GM12878 (cell line): ENCODE data around the gene LARP1B. TPM values are rescaled to one million over a fixed set of nuclear protein-coding genes. Genes with fewer than 3 reads are reported as not detected.
"Not testable (repeated sequence)": the region's sequence is repeated elsewhere in the genome, so short reads cannot be mapped to it uniquely, and the experiment has no call there.

Source experiments
- ATAC-seq: fragments of 200-7000 bp; cut with Tn5 transposase; 3 replicates; pipeline ENCODE4 v1.9.1; 2020; ENCODE audit warnings: mild to moderate bottlenecking, moderate library complexity
- BruUV-seq: library from RNA; stranded (reverse); fragments of 400-500 nt; replicated peaks from 2 replicates; lab custom pipeline; 2021; lab: Mats Ljungman, UMichigan
- CTCF ChIA-PET: fragments of 300-600 bp; sonication (Branson Sonifier 250); formaldehyde crosslinking; extraction: SDS; loops from one replicate; lab custom pipeline; 2021; ENCODE audit warnings: inconsistent platforms; lab: Yijun Ruan, JAX
- POLR2A ChIA-PET: fragments of 350-600 bp; formaldehyde crosslinking; extraction: SDS; loops from one replicate; lab custom pipeline; 2021; ENCODE audit warnings: inconsistent platforms; lab: Charles Lee
- RAD21 ChIA-PET: fragments of 300-600 bp; sonication (Branson Sonifier 250); formaldehyde crosslinking; loops from one replicate; lab custom pipeline; 2023; ENCODE audit warnings: antibody characterized with exemption; ENCODE audit not compliant: unreplicated experiment; lab: Charles Lee
- SMC1A ChIA-PET: fragments of 300-600 bp; sonication (Branson Sonifier 250); formaldehyde crosslinking; loops from one replicate; lab custom pipeline; 2023; ENCODE audit not compliant: unreplicated experiment, uncharacterized antibody; lab: Charles Lee
- DNase-seq: peaks from one replicate; pipeline ENCODE4 v3.0.0-alpha.2; 2011; ENCODE audit warnings: low read depth, low spot score
- FAIRE-seq: peaks from 3 replicates; lab custom pipeline; 2011; peaks lifted over from hg19 to GRCh38; lab: Jason Lieb, UNC
- H2AFZ ChIP-seq: 2 replicates; pipeline ENCODE4 v1.6.0; 2011; ENCODE audit warnings: low read depth, low read length, control low read depth; ENCODE audit not compliant: control insufficient read depth
- H3K27ac ChIP-seq: 2 replicates; pipeline ENCODE4 v1.5.1; 2011; ENCODE audit warnings: control low read depth; ENCODE audit not compliant: control insufficient read depth, insufficient read depth
- H3K27me3 ChIP-seq, 2 experiments: replicated peaks in 1 of 2; 2 replicates each; pipeline versions ENCODE4 v1.6.0 to v1.6.1; 2011; ENCODE audit warnings: low read length in 1 of 2; ENCODE audit not compliant: control insufficient read depth in 2 of 2, insufficient read depth in 2 of 2
- H3K36me3 ChIP-seq, 2 experiments: 2 replicates each; pipeline ENCODE4 v1.5.1; 2011; ENCODE audit warnings: low read length in 1 of 2; ENCODE audit not compliant: control insufficient read depth in 2 of 2, insufficient read depth in 2 of 2
- H3K4me1 ChIP-seq: 2 replicates; pipeline ENCODE4 v1.6.1; 2011; ENCODE audit warnings: mild to moderate bottlenecking, low read length, moderate library complexity, mixed read lengths; ENCODE audit not compliant: control insufficient read depth, insufficient read depth
- H3K4me2 ChIP-seq: 2 replicates; pipeline ENCODE4 v1.6.0; 2011; ENCODE audit warnings: control low read depth; ENCODE audit not compliant: control insufficient read depth, insufficient read depth
- H3K4me3 ChIP-seq: fragments of 200-600 bp; sonication (generic); 2 replicates; pipeline ENCODE4 v1.5.1; 2016
- H3K79me2 ChIP-seq: 2 replicates; pipeline ENCODE4 v1.6.0; 2011; ENCODE audit warnings: low read length; ENCODE audit not compliant: control insufficient read depth, insufficient read depth
- H3K9ac ChIP-seq: 2 replicates; pipeline ENCODE4 v1.8.0; 2011; ENCODE audit warnings: low read length, control low read depth, mixed read lengths; ENCODE audit not compliant: control insufficient read depth, insufficient read depth
- H3K9me3 ChIP-seq: replicated peaks from 3 replicates; pipeline ENCODE4 v1.5.1; 2011; ENCODE audit warnings: mild to moderate bottlenecking, low read length; ENCODE audit not compliant: control insufficient read depth, insufficient read depth
- H4K20me1 ChIP-seq: 2 replicates; pipeline ENCODE4 v1.6.0; 2011; ENCODE audit not compliant: control insufficient read depth, insufficient read depth
- CTCF ChIP-seq, 3 experiments: IDR thresholded peaks in 2 of 3; conservative IDR thresholded peaks in 1 of 3; 2 replicates each; pipeline ENCODE4 v1.5.1; 2011; ENCODE audit warnings: low read depth in 3 of 3, low read length in 3 of 3, mild to moderate bottlenecking in 3 of 3, control low read depth in 2 of 3, moderate library complexity in 2 of 3, inconsistent platforms in 1 of 3, mixed read lengths in 1 of 3; ENCODE audit not compliant: control insufficient read depth in 2 of 3, insufficient read depth in 1 of 3; ENCODE audit errors: extremely low read depth in 1 of 3
- ZNF384 ChIP-seq: IDR thresholded peaks from 2 replicates; pipeline ENCODE4 v1.6.1; 2012; ENCODE audit warnings: low read depth, mild to moderate bottlenecking, low read length, improper control_type of control experiment, borderline replicate concordance
- WGBS: methylation state at CpG from one replicate; pipeline ENCODE4 v1.1.6; 2016; ENCODE audit warnings: low lambda C conversion rate; ENCODE audit not compliant: insufficient replicate concordance, insufficient coverage; ENCODE audit errors: missing lambda C conversion rate; 5-methylcytosine and 5-hydroxymethylcytosine counted together
- in situ Hi-C: fragments of 300-500 bp; cut with MboI; formaldehyde crosslinking; loops from 9 replicates; pipeline ENCODE4 v1.14.3; 2018; ENCODE audit warnings: mixed read lengths
- intact Hi-C: fragments of 100-400 bp; cut with micrococcal nuclease; formaldehyde crosslinking; loops from one replicate; pipeline ENCODE4 v1.14.2; 2022; ENCODE audit not compliant: unreplicated experiment
- polyA plus RNA-seq, 11 experiments: library from polyadenylated mRNA; depleted of rRNA in 4 of 11; unstranded in 6 of 11; stranded (reverse) in 5 of 11; fragments of >200 nt; fragmentation: Nextera tagmentation in 4 of 11; fragmentation: Illumina TruSeq in 1 of 11; extraction: Ambion mirVana in 4 of 11; extraction: Trizol in 1 of 11; gene quantifications; 1 replicate in 1 of 11; 2 replicates in 10 of 11; pipeline versions ENCODE4 v1.2.1 to v1.2.3, GENCODE V29; 2011 to 2016; ENCODE audit warnings: inconsistent platforms in 2 of 11, missing spikeins in 2 of 11, low read depth in 1 of 11
- total RNA-seq, 4 experiments: library from RNA; depleted of rRNA in 3 of 4; stranded (reverse); fragments of >200 nt in 3 of 4; fragmentation: Illumina TruSeq in 1 of 4; extraction: Trizol in 1 of 4; gene quantifications; 2 replicates each; pipeline versions ENCODE4 v1.2.1 to v1.2.3, GENCODE V29; 2013 to 2021

LARP1B gene
- total and polyA plus RNA-seq, 10 of the 15 experiments (the other 5 are each of a cell fraction or from before 2014, with no cell fraction given), result 9.2 to 30.9 (median 14.7) TPM

- DNase-seq, POLR2A ChIA-PET, SMC1A ChIA-PET, CTCF ChIA-PET, H3K27ac ChIP-seq, H3K9ac ChIP-seq, ATAC-seq, H3K27me3 ChIP-seq, H2AFZ ChIP-seq, H3K79me2 ChIP-seq, H4K20me1 ChIP-seq, RAD21 ChIA-PET, H3K4me3 ChIP-seq, BruUV-seq, H3K4me1 ChIP-seq, H3K36me3 ChIP-seq, H3K9me3 ChIP-seq, FAIRE-seq, H3K4me2 ChIP-seq, in situ Hi-C loops, intact Hi-C loops: not testable (repeated sequence)
- WGBS, result 88% methylated on average over 18 of the region's 34 CpGs
These were observed 13.6 kb upstream of the LARP1B start for GRCh38 chr4:128047514-128047913.

- H3K4me3 ChIP-seq, H3K36me3 ChIP-seq, BruUV-seq, FAIRE-seq, H3K9ac ChIP-seq, H2AFZ ChIP-seq, H3K27ac ChIP-seq, DNase-seq, H3K79me2 ChIP-seq, H3K4me1 ChIP-seq, H3K27me3 ChIP-seq, H3K4me2 ChIP-seq, in situ Hi-C loops, H4K20me1 ChIP-seq, H3K9me3 ChIP-seq: not testable (repeated sequence)
- POLR2A ChIA-PET, result interaction anchor here (0.6 to 0.7 kb wide), 2 partner anchors 9 to 65 kb away, joined by 3 to 4 read pairs; no protein-coding TSS in a partner anchor
- ATAC-seq, result 0 out of 3 replicates have a peak, but pooled peaks have one; percentile 21
- intact Hi-C loops, result loop anchor here (5.0 kb wide), 1 partner anchor 444 kb away; no protein-coding TSS in a partner anchor
- CTCF ChIA-PET, result interaction anchor here (0.7 to 2.0 kb wide), 6 partner anchors 161 to 513 kb away, joined by 3 to 12 read pairs (median 3); partner anchors contain the start of gene PLK4
- SMC1A ChIA-PET, result interaction anchor here (0.6 to 2.5 kb wide), 9 partner anchors 83 to 444 kb away, joined by 3 to 9 read pairs (median 3); no protein-coding TSS in a partner anchor
- RAD21 ChIA-PET, result interaction anchor here (0.7 to 1.0 kb wide), 4 partner anchors 18 to 444 kb away, joined by 3 to 4 read pairs (median 3); no protein-coding TSS in a partner anchor
- TF ChIP-seq ZNF384, result 0 out of 2 replicates have a peak, but pooled peaks have one; percentile 32
- TF ChIP-seq CTCF (IDR thresholded peaks at IDR 0.05 in 2 of 3, conservative IDR thresholded peaks at IDR 0.05 in 1 of 3; ENCODE audit: control insufficient read depth in 2 of 3, extremely low read depth in 1 of 3, insufficient read depth in 1 of 3, low read depth in 3 of 3, low read length in 3 of 3), result 0 out of 6 replicates have a peak, but pooled peaks of 1 of the 3 experiments have one; percentile 24
- WGBS, result 48% methylated on average over 10 of the region's 10 CpGs
These were observed 9.9 kb upstream of the LARP1B start for GRCh38 chr4:128051229-128051628.

GRCh38 chr4:128054907-128055306 is 6.2 kb upstream of the LARP1B start:
- H3K36me3 ChIP-seq, H4K20me1 ChIP-seq, DNase-seq, SMC1A ChIA-PET, H3K27me3 ChIP-seq, H3K4me2 ChIP-seq, in situ Hi-C loops, CTCF ChIA-PET, ATAC-seq, H3K9ac ChIP-seq, BruUV-seq, H3K4me1 ChIP-seq, RAD21 ChIA-PET, FAIRE-seq, H3K4me3 ChIP-seq, H3K27ac ChIP-seq, H2AFZ ChIP-seq, H3K9me3 ChIP-seq, POLR2A ChIA-PET, H3K79me2 ChIP-seq: not testable (repeated sequence)
- intact Hi-C loops, result loop anchor here (5.0 kb wide), 1 partner anchor 448 kb away; no protein-coding TSS in a partner anchor
- 72% methylated on average over 9 of the region's 9 CpGs for WGBS
